ENCODE results near the gene RBM33. TPM values are rescaled to one million over a fixed set of nuclear protein-coding genes. Genes with fewer than 3 reads are reported as not detected.

The RBM33 gene
- total and polyA plus RNA-seq, 9 of the 15 experiments (the other 6 are each of a cell fraction or from before 2014, with no cell fraction given): 4.4 to 80.7 (median 27.3) TPM

- TF ChIP-seq ID3 (CRISPR knock-in tag; IDR thresholded peaks at IDR 0.05) (no peak), ID3 (tag; IDR thresholded peaks at IDR 0.05) (no peak), ZNF280A (IDR thresholded peaks at IDR 0.05; ENCODE audit: low read depth, partially characterized antibody) (no peak), TEAD1 (CRISPR knock-in tag; IDR thresholded peaks at IDR 0.05) (no peak), ZZZ3 (IDR thresholded peaks at IDR 0.05) (no peak), E4F1 (CRISPR knock-in tag; IDR thresholded peaks at IDR 0.05; ENCODE audit: borderline replicate concordance) (no peak), HMG20A (CRISPR knock-in tag; conservative IDR thresholded peaks at IDR 0.05) (no peak), NR1H2 (CRISPR knock-in tag; IDR thresholded peaks at IDR 0.05) (no peak), RBM34 (IDR thresholded peaks at IDR 0.05; ENCODE audit: borderline replicate concordance, insufficient read depth, low read length) (no peak), ZNF79 (CRISPR knock-in tag; IDR thresholded peaks at IDR 0.05; ENCODE audit: low read depth) (no peak), ZNF316 (IDR thresholded peaks at IDR 0.05) (peak; percentile 95), MAFK (IDR thresholded peaks at IDR 0.05; ENCODE audit: low read length) (peak; percentile 86), CHD2 (IDR thresholded peaks at IDR 0.05; ENCODE audit: low read depth, low read length) (no peak), CHAMP1 (IDR thresholded peaks at IDR 0.05) (no peak), NKRF (IDR thresholded peaks at IDR 0.05; ENCODE audit: borderline replicate concordance) (no peak), CEBPZ (IDR thresholded peaks at IDR 0.05; ENCODE audit: borderline replicate concordance, low read depth, low read length) (no peak)
These were observed 12.4 kb downstream of the RBM33 start (continued) for GRCh38 chr7:155656891-155657290.

Data from K562 (cell line).